Ovary (tissue), 3 donors: ENCODE results near the gene ABCG1.

Experiments used
- EP300 ChIP-seq: sonication (generic); formaldehyde crosslinking; IDR thresholded peaks from one replicate; pipeline ENCODE4 v1.6.1; 2017; ENCODE audit warnings: antibody characterized with exemption
- POLR2A ChIP-seq: fragments of 450-650 bp; IDR thresholded peaks from one replicate; pipeline ENCODE4 v1.6.1; 2017; ENCODE audit warnings: antibody characterized with exemption, mild to moderate bottlenecking, moderate library complexity
- TF ChIP-seq, protein P1 (sequence below), 3 donors: fragments of 450-650 bp in 2 of 3; fragments of 200-600 bp in 1 of 3; IDR thresholded peaks; one replicate each; pipeline versions ENCODE4 v1.5.1 to v1.8.0; 2016 to 2022; ENCODE audit warnings: antibody characterized with exemption in 3 of 3, mild to moderate bottlenecking in 1 of 3
- donor health status: DM: no; HTN: no; CAD: no.

DNA sequence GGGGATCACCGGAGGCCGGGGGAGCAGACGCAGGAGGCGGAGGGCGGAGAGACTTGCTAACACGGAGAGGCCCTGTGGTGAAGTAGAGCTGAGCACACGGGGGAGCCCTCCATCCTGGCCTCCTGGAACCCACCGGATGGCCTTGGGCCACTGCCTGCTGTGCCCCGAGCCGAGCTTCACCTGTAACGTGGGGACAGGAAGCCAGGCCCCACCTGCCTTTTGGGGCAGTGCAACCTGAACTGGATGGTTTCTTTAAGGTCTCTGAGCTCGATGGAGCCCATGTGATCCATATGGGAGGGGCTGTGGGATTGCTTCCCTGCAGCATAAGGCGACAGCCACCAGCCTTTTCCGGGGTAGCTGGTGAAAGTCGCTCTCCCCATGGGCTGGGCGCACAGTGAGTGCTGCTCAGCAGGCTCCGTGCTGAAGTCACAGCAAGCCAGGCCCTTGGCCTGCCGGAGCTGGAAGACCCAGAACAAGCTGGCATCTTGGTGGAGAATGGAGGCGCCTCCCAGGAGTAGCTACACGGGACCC is 60.5 kb downstream of the ABCG1 start:
- TF ChIP-seq, protein P1, sequence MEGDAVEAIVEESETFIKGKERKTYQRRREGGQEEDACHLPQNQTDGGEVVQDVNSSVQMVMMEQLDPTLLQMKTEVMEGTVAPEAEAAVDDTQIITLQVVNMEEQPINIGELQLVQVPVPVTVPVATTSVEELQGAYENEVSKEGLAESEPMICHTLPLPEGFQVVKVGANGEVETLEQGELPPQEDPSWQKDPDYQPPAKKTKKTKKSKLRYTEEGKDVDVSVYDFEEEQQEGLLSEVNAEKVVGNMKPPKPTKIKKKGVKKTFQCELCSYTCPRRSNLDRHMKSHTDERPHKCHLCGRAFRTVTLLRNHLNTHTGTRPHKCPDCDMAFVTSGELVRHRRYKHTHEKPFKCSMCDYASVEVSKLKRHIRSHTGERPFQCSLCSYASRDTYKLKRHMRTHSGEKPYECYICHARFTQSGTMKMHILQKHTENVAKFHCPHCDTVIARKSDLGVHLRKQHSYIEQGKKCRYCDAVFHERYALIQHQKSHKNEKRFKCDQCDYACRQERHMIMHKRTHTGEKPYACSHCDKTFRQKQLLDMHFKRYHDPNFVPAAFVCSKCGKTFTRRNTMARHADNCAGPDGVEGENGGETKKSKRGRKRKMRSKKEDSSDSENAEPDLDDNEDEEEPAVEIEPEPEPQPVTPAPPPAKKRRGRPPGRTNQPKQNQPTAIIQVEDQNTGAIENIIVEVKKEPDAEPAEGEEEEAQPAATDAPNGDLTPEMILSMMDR (IDR thresholded peaks at IDR 0.05): no peak
- TF ChIP-seq POLR2A (no peak), EP300 (no peak)
